GM19351 (cell line): ENCODE measurements around the gene CCDC141.

Experiments
- ATAC-seq: cut with Tn5 transposase; IDR thresholded peaks from one replicate; pipeline ENCODE4 v1.9.1; 2021; ENCODE audit warnings: mild to moderate bottlenecking, moderate library complexity; ENCODE audit not compliant: unreplicated experiment

Gene CCDC141

GRCh38 chr2:178834086-178834485 is 215.9 kb downstream of the CCDC141 start:
- ATAC-seq = no peak

DNA sequence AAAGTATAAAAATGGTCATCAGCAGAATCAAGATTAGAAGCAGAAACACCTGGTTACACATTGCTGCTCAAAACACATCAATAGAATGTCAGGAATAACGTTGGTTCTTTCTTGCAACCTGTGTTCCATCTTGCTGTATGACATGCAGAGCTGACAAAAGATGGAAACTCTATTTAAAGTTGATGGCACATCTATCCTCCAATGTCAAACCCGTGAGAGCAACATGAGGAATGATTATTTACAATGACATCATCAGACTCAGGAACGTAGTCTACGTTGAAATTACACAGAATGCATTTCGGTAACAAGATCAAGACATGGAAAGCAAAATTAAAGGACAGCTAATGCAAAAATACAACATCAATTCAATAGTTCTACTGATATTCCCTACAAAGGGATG is 216.6 kb downstream of the CCDC141 start:
- no peak for ATAC-seq

- no peak for ATAC-seq
These were observed 219.5 kb downstream of the CCDC141 start for GRCh38 chr2:178830451-178830850.

DNA sequence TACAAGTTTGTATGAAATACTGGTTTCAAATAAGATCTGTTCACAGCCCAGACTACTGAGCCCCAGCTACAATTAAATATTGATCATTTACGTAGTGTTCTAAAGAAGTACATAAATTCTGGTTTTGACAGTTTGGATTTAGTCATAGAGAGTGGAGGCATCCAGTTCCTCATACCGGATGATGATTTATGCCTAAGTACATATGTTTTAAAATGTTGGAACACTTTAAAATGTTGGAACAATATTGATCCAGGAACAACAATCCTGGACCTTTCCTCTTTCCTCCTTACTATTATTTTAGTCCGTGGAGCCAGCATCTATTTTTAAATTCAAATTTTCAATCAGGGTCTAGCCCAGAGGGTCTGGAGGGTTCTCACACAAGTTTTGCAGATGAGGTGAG is 220.0 kb downstream of the CCDC141 start:
- no peak for ATAC-seq

GRCh38 chr2:178829299-178829960 is 220.5 kb downstream of the CCDC141 start:
- no peak for ATAC-seq

GRCh38 chr2:178828486-178828881 is 221.5 kb downstream of the CCDC141 start:
- no peak for ATAC-seq

DNA sequence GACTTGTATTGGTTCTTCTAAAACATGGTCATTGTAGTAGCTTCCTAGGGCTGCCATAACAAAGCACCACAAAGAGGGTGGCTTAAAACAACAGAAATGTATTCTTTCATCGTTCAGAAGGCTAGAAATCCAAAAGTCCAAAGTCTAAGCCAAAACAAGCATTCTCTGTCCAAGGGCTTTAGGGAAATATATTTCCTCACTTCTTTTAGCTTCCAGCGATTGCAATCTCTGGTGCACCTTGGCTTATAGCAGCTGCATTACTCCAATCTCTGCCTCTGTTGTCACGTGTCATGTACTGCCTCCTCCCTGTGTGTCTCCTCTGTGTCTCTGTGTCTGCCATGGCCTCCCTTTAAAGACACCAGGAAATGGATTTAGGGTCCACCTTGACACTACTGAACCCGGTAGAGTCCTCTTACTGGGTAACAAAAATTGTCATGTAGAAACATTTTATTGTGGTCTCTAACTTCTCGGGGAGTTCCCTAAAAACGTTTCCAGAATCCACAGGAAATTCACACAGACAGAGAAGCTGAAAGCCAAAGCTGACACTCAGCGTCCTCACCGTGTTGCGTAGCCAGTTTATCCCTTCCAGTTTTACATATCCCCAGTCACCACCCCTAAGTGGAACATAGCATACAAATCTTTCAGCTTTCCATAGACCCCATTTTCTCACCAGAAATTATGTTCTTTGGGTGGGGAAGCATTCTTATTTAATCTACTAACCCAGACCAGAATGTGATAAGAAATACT is 222.0 kb downstream of the CCDC141 start:
- no peak for ATAC-seq

GRCh38 chr2:178827111-178827510 is 222.8 kb downstream of the CCDC141 start:
- no peak for ATAC-seq

DNA sequence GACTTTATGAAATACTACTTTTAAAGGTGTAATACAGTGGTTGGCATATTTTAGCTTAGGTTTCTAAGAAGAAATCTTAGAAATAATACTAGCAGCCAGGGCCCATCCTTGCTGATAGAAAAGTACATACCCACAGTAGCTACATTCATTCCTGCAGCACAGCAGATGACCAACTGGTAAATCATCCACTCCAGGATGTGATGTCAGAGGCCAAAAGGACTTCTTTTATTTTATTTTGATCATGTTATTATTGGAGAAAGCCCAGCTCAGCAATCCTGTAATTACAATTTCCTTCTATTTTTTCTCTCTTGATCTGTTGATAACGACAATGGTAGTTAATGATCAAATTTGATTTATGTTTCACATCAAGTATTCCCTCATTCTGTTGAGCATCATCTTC is 224.8 kb downstream of the CCDC141 start:
- no peak for ATAC-seq

- no peak for ATAC-seq
These were observed 225.8 kb downstream of the CCDC141 start for GRCh38 chr2:178824181-178824580.

GRCh38 chr2:178819992-178820391 is 229.9 kb downstream of the CCDC141 start:
- ATAC-seq = peak; percentile 97

GRCh38 chr2:178819147-178819875 is 230.6 kb downstream of the CCDC141 start:
- peak; percentile 45 for ATAC-seq

- no peak for ATAC-seq
These were observed 238.0 kb downstream of the CCDC141 start for GRCh38 chr2:178811901-178812300.

DNA sequence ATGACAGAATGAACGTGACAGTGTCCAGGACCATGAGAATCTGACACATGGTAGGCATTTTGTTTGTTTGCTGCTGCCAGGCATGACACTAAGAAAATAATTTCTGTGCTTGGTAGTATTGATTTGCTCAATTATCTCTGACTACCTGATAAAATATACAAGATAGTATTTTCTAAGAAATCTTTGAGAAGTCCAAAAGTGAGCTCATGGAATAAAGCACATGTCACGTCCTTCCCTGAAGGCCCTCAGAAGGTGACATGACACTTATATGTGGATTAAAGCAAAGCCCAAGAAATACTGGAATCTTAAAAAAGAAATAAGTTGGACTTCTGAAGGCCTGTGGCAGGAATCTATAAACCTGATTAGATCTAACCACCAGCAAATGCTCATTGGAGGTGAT is 238.9 kb downstream of the CCDC141 start:
- no peak for ATAC-seq

DNA sequence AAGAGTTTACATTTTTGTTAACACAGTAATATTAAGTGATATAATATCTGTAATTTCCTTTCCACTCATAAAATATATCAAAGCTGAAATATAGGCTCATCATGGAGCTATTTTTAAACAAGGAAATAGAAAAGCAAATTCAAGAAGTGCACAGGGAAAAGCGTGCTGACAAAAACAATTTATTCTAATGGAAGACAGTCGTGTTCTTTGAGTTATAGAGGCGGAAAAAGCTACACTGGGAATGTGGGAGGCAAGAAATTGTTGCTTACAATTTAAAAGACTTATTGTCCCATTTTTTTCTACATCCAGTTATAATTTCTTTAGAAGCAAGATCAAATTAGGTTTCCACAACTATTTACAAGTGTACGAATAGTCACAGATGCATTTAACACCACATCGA is 239.5 kb downstream of the CCDC141 start:
- ATAC-seq = no peak

GRCh38 chr2:178807227-178808008 is 242.5 kb downstream of the CCDC141 start, which contains the start of gene TTN:
Gene TTN, minus strand, starts transcription at chr2:178807423. Its CDS starts 2,781 bp downstream, at chr2:178804642.
- ATAC-seq = no peak

DNA sequence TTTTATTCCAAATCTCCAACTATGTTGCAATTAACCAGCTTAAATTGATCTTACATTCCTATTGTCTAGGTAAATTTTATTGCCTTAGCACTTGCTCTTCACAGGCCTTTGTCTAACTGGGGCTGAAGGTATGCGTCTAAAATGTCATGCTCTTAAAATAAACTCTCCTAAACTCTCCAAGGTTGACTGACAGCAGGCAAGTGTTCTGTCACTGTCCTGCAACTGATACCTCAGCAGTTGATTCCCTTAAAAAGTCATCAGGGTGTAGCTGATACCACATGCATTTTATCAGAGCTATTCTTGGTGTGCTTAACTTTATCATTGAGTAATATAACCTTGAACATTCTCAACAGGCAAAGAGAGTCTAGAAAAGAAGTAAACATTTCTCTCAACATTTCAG is 243.4 kb downstream of the CCDC141 start:
- no peak for ATAC-seq

- ATAC-seq = no peak
These were observed 244.5 kb downstream of the CCDC141 start for GRCh38 chr2:178805457-178805856.

DNA sequence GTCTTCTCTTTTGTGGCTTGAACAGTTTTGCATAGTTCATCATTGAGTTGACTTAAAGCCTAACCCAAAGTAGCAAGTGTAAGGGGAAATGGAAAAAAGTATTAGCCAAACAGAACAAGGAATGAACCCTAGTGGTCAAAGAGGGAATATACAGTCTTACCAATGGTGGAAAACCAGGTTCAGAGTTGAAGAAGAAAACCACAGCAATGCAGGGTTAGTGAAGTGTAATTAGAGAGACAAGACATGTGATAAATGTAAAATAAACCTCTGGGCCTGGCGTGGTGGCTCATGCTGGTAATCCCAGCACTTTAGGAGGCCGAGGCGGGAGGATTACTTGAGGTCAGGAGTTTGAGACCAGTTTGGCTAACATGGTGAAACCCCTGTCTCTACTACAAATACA is 245.1 kb downstream of the CCDC141 start:
- ATAC-seq = peak; percentile 79

GRCh38 chr2:178800510-178800909 is 249.4 kb downstream of the CCDC141 start:
- ATAC-seq = no peak

GRCh38 chr2:178799305-178799704 is 250.6 kb downstream of the CCDC141 start:
- no peak for ATAC-seq
